Spleen (tissue), 11 donors: ENCODE results near the gene DOCK10. TPM values are rescaled to one million over a fixed set of nuclear protein-coding genes. Genes with fewer than 3 reads are reported as not detected.

Experiments
- DNase-seq: peaks from one replicate; pipeline ENCODE4 v3.0.0-alpha.2; 2020
- H3K27ac ChIP-seq, 8 donors: fragments of 200-600 bp; sonication (generic) in 7 of 8; 1 replicate in 4 of 8; 2 replicates in 4 of 8; pipeline versions ENCODE4 v1.5.0 to v1.8.0; 2016 to 2021; ENCODE audit warnings: inconsistent platforms in 4 of 8, mild to moderate bottlenecking in 4 of 8, moderate library complexity in 1 of 8
- H3K27me3 ChIP-seq, 7 donors: fragments of 200-600 bp; sonication (generic) in 6 of 7; replicated peaks in 1 of 7; 1 replicate in 4 of 7; 2 replicates in 3 of 7; pipeline versions ENCODE4 v1.5.0 to v1.8.0; 2016 to 2021; ENCODE audit warnings: inconsistent platforms in 3 of 7, mild to moderate bottlenecking in 1 of 7
- H3K36me3 ChIP-seq, 6 donors: fragments of 200-600 bp; sonication (generic) in 5 of 6; 1 replicate in 4 of 6; 2 replicates in 2 of 6; pipeline versions ENCODE4 v1.5.0 to v1.8.0; 2016 to 2021; ENCODE audit warnings: inconsistent platforms in 2 of 6
- H3K4me1 ChIP-seq, 6 donors: fragments of 200-600 bp; sonication (generic) in 5 of 6; 1 replicate in 3 of 6; 2 replicates in 3 of 6; pipeline versions ENCODE4 v1.5.0 to v1.8.0; 2016 to 2021; ENCODE audit warnings: inconsistent platforms in 3 of 6
- H3K4me3 ChIP-seq, 8 donors: fragments of 200-600 bp; sonication (generic) in 7 of 8; 1 replicate in 4 of 8; 2 replicates in 4 of 8; pipeline versions ENCODE4 v1.5.0 to v1.8.0; 2016 to 2021; ENCODE audit warnings: inconsistent platforms in 4 of 8, mild to moderate bottlenecking in 4 of 8, moderate library complexity in 2 of 8
- H3K9me3 ChIP-seq, 8 donors: fragments of 200-600 bp; sonication (generic) in 7 of 8; 1 replicate in 4 of 8; 2 replicates in 4 of 8; pipeline versions ENCODE4 v1.5.0 to v1.8.0; 2016 to 2021; ENCODE audit warnings: inconsistent platforms in 4 of 8
- CTCF ChIP-seq, 11 experiments: fragments of 200-600 bp in 7 of 11; fragments of 450-650 bp in 4 of 11; sonication (generic) in 4 of 11; IDR thresholded peaks in 8 of 11; conservative IDR thresholded peaks in 3 of 11; 1 replicate in 7 of 11; 2 replicates in 4 of 11; pipeline versions ENCODE4 v1.4.0 to v1.8.0; 2016 to 2021; ENCODE audit warnings: antibody characterized with exemption in 11 of 11, inconsistent platforms in 4 of 11, mild to moderate bottlenecking in 1 of 11
- POLR2A ChIP-seq, 3 donors: fragments of 450-650 bp; IDR thresholded peaks; one replicate each; pipeline ENCODE4 v1.5.1; 2017; ENCODE audit warnings: antibody characterized with exemption in 3 of 3, mild to moderate bottlenecking in 1 of 3
- POLR2AphosphoS5 ChIP-seq, 3 donors: sonication (generic); formaldehyde crosslinking; IDR thresholded peaks; one replicate each; pipeline ENCODE4 v1.5.1; 2017; ENCODE audit warnings: antibody characterized with exemption in 3 of 3
- WGBS, 5 donors: extraction: QIAGEN DNeasy Blood & Tissue Kit in 3 of 5; methylation state at CpG; one replicate each; pipeline versions ENCODE4 v1.1.5 to v1.1.7; 2013 to 2018; 5-methylcytosine and 5-hydroxymethylcytosine counted together
- intact Hi-C: fragments of 100-400 bp; cut with DNase I; formaldehyde crosslinking; loops from one replicate; pipeline ENCODE4 v1.15.0; 2023; ENCODE audit warnings: low total_unique reads
- polyA plus RNA-seq, 3 donors: library from polyadenylated mRNA; stranded (reverse); fragments of 200-250 nt; gene quantifications; one replicate each; pipeline ENCODE4 v1.2.1, GENCODE V29; 2013
- total RNA-seq, 7 donors: library from RNA; depleted of rRNA in 3 of 7; stranded (reverse); fragments of >200 nt in 3 of 7; fragmentation: NEBNext Ultra II Directional in 4 of 7; extraction: Animal tissue kit (Norgen Biotek cat#: 25700) in 4 of 7; gene quantifications; one replicate each; pipeline versions ENCODE4 v1.1.0 to v1.2.1, GENCODE V29; 2016 to 2021
- donor health status: healthy with polysubstance abuse.
- donor health status: DM: no; HTN: no; CAD: no; lungs with moderate emphysema.
- donor health status: DM: no; HTN: no; CAD: no.
- donor health status: Bipolar disorder and iron deficiency.
- donor health status: healthy.
- donor health status: DM: no; HTN: no; CAD: no.
- donor health status: DM: yes; HTN: yes; CAD: no.

The DOCK10 gene
- total and polyA plus RNA-seq, 10 donors = 12.5 to 203 (median 158) TPM

DNA sequence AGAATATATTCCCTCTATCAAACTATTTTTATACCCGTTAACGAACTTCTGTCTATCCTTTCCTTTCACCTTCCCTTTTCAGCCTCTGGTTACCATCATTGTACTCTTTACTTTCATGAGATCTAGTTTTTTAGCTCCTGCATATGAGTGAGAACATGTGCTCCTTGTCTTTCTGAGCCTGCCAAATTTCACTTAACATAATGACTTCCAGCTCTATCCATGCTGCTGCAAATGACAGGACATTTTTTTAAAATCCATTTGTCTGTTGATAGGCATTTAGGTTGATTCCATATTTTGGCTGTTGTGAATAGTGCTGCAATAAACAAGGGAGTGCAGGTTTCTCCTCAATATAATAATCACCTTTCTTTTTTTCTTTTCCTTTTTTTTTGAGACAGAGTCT lies 317.9 kb downstream of the DOCK10 start:
- H3K36me3 ChIP-seq = no peaks in the 10 kb centered on the region
- peaks cover 3 to 26% (median 14%) of the 10 kb centered on the region in 8 donors for H3K9me3 ChIP-seq
- TF ChIP-seq POLR2A (IDR thresholded peaks at IDR 0.05) (no peak), POLR2AphosphoS5 (IDR thresholded peaks at IDR 0.05) (no peak), CTCF (IDR thresholded peaks at IDR 0.05 in 8 of 11, conservative IDR thresholded peaks at IDR 0.05 in 3 of 11) (no peak)
- no peak overlapping the region for H3K4me3 ChIP-seq
- H3K27ac ChIP-seq = no peak overlapping the region
- intact Hi-C loops = no loop called here
- no peak for DNase-seq
- no peaks in the 10 kb centered on the region for H3K4me1 ChIP-seq
- 88 to 92% (median 91%) methylated on average over 2 of the region's 2 CpGs for WGBS, 5 donors
- no peaks in the 10 kb centered on the region for H3K27me3 ChIP-seq

- H3K27me3 ChIP-seq = no peaks in the 10 kb centered on the region
- peaks cover 2 to 21% (median 9%) of the 10 kb centered on the region in 8 donors for H3K9me3 ChIP-seq
- H3K36me3 ChIP-seq = no peaks in the 10 kb centered on the region
- 68 to 84% (median 71%) methylated on average over 2 of the region's 2 CpGs for WGBS, 5 donors
- DNase-seq = no peak
- intact Hi-C loops = no loop called here
- H3K27ac ChIP-seq = no peak overlapping the region
- H3K4me1 ChIP-seq = no peaks in the 10 kb centered on the region
- TF ChIP-seq POLR2A (IDR thresholded peaks at IDR 0.05) (no peak), POLR2AphosphoS5 (IDR thresholded peaks at IDR 0.05) (no peak)
- H3K4me3 ChIP-seq = no peak overlapping the region
These were observed 318.6 kb downstream of the DOCK10 start for GRCh38 chr2:224723586-224724217.

DNA sequence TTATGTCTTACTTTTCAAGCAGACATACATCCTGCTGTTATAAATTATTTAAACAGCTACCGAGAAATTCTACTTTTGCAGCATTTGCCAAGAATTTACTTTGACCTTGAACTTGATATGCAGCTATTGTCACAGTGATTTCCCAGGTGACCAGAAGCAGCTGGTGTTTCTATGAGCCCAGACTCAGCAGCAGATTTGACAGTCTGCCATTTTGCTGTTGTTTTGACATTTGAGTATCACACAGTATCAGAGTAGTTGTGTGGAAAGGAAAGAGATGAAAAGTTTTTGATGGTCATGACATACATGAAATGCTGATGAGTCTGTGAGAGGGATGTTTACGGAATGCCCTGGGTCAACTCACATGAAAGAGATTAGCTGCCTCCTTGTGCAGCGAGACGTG lies 319.5 kb downstream of the DOCK10 start:
- no peak overlapping the region for H3K4me3 ChIP-seq
- intact Hi-C loops = no loop called here
- H3K36me3 ChIP-seq = no peaks in the 10 kb centered on the region
- TF ChIP-seq POLR2A (IDR thresholded peaks at IDR 0.05) (no peak), CTCF (IDR thresholded peaks at IDR 0.05 in 8 of 11, conservative IDR thresholded peaks at IDR 0.05 in 3 of 11) (no peak), POLR2AphosphoS5 (IDR thresholded peaks at IDR 0.05) (no peak)
- 86 to 93% (median 88%) methylated on average over 4 of the region's 4 CpGs for WGBS, 5 donors
- DNase-seq = no peak
- no peaks in the 10 kb centered on the region for H3K4me1 ChIP-seq
- peaks cover 0 to 12% (median 1%) of the 10 kb centered on the region in 8 donors for H3K9me3 ChIP-seq
- no peaks in the 10 kb centered on the region for H3K27me3 ChIP-seq
- no peak overlapping the region for H3K27ac ChIP-seq

GRCh38 chr2:224722250-224722649 lies 320.0 kb downstream of the DOCK10 start:
- H3K27ac ChIP-seq = no peak overlapping the region
- DNase-seq = no peak
- no peaks in the 10 kb centered on the region for H3K36me3 ChIP-seq
- TF ChIP-seq POLR2AphosphoS5 (IDR thresholded peaks at IDR 0.05) (no peak), CTCF (IDR thresholded peaks at IDR 0.05 in 8 of 11, conservative IDR thresholded peaks at IDR 0.05 in 3 of 11) (no peak), POLR2A (IDR thresholded peaks at IDR 0.05) (no peak)
- H3K4me3 ChIP-seq = no peak overlapping the region
- H3K9me3 ChIP-seq = peaks cover 0 to 7% (median 0%) of the 10 kb centered on the region in 8 donors
- H3K4me1 ChIP-seq = no peaks in the 10 kb centered on the region
- H3K27me3 ChIP-seq = no peaks in the 10 kb centered on the region
- intact Hi-C loops = no loop called here
- WGBS, 5 donors = 59 to 81% (median 77%) methylated on average over 3 of the region's 3 CpGs
